Activated CD4-positive, CD25-positive, alpha-beta regulatory T cell treated with anti-CD3 and anti-CD28 coated beads, Interleukin-2, amount 50 U/mL, for 16 hours (primary cell): ENCODE data around the gene BORCS8.
A peak's percentile ranks its signal among the peaks of the same experiment; 100 is the strongest.

ENCODE experiments used
- DNase-seq: peaks from one replicate; pipeline ENCODE4 v3.0.0-alpha.2; 2020; ENCODE audit warnings: low read depth, low spot score

BORCS8 gene

GRCh38 chr19:19214159-19214490, 22.2 kb upstream of the BORCS8 start:
- no peak for DNase-seq

GRCh38 chr19:19213426-19214158, 21.6 kb upstream of the BORCS8 start:
- DNase-seq, result no peak

GRCh38 chr19:19212916-19213315, 21.0 kb upstream of the BORCS8 start:
- no peak for DNase-seq

DNA sequence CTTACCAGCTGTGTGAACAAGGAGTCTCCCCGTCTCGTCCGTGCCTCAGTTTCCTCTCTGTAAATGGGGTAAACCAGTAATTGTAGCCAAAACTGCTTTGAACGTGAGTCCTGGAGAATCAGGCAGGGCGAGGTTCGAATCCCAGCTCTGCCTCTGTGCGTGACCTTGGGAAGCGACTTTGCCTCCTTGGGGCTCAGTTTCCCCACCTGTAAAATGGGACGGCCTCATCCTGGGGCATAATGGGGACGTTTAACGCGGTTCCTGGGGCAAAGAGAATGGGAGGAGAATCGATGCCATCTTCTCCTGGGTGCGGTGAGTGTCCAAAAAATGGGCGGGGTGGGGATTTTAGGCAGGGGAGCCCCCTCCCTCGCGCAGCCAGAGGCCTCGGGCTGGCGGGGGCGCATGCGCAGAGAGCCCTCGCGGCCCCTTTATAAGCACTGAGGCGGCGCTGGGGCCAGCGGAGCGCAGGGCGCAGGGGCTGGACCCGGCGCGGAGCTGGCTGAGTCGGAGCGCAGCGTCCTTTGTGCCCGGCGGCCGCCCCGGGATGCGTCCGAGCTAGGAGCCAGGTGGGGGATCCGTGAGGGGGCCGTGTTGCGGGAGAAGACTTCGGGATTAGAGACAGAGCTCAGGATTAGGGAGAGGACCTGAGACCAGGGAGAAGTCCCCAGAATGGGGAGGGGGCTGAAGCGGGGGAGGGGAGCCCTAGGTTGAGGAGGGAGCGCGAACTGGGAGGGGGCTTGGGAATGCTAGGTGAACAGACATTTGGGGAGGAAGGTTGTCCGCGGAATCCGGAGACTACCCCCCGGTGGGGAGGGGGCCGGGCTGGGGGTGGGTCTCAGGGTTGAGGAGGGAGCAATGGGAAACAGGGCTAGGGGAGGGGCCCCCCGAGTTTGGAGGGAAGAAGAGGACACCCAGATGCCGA, 19.8 kb upstream of the BORCS8 start, which contains the start of gene NCAN:
Gene NCAN (plus strand): TSS at position 460 of the 922 bp plus-strand sequence. CDS start 4,996 bp downstream, outside the sequence.
- DNase-seq, result no peak

GRCh38 chr19:19209372-19209771, 17.4 kb upstream of the BORCS8 start:
- DNase-seq, result no peak

GRCh38 chr19:19207637-19208572, 16.0 kb upstream of the BORCS8 start:
- DNase-seq, result no peak

DNA sequence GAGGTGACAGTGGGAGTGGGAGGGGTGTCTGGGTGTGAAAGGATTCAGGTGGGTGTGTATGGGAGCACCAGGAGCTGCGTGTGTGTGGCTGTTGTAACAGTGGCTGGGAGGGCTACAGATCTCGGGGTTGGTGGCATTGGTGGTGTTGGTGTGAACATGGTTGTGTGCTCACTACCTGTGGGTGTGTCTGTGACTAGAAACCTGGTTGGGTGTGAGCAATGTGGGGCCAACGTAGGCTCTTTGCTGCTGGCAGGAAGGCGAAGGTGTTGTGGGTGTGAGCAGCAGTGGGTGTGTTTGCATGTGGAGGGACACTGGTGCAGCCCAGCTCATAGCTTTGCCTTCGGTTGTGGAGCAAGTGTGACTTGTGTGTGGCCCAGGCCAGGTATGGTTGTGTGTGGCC, 15.0 kb upstream of the BORCS8 start:
- DNase-seq, result no peak

GRCh38 chr19:19205416-19206410, 13.8 kb upstream of the BORCS8 start:
- no peak for DNase-seq

GRCh38 chr19:19204181-19204580, 12.2 kb upstream of the BORCS8 start:
- no peak for DNase-seq

GRCh38 chr19:19203012-19203856, 11.3 kb upstream of the BORCS8 start, which contains the start of gene NR2C2AP:
TSS of gene NR2C2AP (minus strand) at chr19:19203414. CDS start at chr19:19203060, 354 bp downstream.
- DNase-seq, result peak; percentile 83

- no peak for DNase-seq
Observed at GRCh38 chr19:19202707-19203011, 10.7 kb upstream of the BORCS8 start.

DNA sequence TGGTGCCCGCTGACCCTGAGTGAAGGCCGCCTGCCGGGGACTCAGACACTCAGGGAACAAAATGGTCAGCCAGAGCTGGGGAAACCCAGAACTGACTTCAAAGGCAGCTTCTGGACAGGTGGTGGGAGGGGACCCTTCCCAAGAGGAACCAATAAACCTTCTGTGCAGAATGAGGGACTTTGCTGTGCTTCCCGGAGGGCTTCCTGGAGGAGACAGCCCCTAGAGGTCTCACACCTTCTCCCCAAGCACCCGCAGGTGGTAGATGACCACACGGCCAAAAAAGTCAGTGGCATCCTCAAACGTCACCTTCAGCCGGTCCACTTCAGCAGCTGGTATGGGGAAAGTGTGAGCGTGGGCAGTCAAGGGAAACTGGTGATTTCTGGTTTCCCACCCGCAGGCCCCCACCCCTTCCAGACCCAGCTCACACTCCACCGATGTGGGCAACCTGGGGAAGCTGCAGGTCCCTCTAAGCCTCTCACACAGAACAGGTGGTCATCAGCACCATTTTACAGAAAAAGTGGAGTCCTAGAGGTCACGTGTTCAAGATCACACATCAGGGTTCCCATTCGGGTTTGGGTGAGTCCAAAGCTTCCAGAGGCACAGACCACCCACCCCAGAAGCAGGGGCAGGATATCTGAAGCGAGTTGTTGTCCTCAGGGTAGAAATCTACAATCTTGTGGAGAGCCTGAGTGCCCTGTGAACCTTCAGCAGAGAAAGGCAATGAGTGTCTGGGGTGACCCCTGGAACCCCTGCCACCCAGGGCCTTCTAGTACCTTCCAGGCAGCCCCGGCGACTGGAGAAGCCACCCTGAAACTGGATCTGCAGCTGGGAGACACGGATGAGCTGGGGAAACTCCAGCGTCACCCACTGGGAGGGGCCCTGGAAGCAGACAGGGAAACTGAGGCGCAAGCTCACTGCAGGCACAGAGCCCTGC, 10.0 kb upstream of the BORCS8 start:
- DNase-seq, result no peak

GRCh38 chr19:19193926-19194325, 2.0 kb upstream of the BORCS8 start:
- no peak for DNase-seq

- DNase-seq, result no peak
Observed at GRCh38 chr19:19192910-19193423, 1.0 kb upstream of the BORCS8 start.

DNA sequence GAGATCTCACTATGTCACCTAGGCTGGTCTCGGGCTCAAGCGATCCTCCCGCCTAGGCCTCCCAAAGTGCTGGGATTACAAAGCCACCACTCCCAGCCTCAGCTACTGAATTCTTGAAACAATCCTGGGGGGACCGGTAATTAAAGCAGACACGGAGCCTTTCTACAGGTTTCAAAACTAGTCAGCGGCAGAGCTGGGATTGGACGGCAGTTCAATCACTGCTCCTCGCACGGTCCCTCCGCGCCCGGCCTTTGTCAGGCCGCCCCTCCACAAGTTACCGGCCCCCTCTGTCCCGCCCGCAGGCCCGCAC, 229 bp downstream of the BORCS8 start:
- no peak for DNase-seq

DNA sequence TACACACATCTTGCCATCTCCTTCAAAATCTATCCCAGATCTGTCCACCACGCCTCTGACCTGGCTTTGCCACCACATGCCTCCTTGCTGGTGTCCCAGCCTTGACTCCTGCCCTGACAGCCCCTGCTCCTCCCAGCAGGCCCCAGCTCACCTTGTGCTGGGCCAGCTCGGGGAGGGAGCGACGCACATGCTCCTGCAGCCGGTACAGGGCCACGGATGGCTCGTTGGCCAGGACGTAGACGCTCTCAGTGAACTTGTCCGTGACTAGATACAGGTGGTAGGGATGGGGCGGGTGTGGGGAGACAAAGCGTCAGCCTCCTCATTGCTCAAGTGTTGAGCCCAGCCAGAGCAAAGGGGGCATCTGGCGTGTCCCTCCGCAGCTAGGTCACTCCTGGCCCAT, 5.2 kb downstream of the BORCS8 start:
- DNase-seq, result no peak

DNA sequence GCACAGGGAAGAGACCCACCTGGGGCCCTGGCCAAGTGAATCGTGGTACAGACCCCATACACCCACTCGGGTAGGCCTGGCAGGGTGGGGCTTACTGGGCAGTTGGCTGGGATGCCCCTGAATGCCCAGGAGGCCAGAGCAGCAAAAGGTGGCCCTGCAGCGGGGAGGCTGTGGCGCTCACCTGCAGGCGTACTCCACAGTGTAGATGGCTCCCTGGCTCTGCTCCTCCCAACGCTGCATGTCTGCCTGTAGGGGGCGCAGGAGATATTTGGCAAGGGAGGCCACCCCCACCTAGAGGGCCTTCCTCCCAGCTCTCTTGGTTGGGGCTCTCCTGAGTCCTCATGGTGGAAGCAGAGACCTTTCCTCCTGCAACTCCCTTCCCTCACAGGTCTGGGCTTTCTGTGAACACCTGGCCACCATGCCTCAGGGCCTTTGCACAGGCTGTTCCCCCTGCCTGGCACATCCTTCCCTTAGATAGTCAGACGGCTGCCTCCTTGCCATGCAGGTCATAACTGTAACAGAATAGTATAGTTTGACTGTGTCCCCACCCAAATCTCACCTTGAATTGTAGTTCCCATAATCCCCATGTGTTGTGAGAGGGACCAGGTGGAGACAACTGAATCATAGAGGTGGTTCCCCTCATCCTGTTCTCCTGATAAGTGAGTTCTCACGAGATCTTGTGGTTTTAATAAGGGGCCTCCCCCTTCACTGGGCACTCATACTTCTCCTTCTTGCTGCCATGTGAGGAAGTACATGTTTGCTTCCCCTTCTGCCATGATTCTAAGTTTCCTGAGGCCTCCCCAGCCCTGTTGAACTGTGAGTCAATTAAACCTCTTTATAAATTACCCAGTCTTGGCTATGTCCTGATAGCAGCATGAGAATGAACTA, 5.9 kb downstream of the BORCS8 start:
- DNase-seq, result peak; percentile 48
